Pons (tissue), 1 donor: Measurements from ENCODE around the gene MTLN.
"Not testable (repeated sequence)": the region's sequence is repeated elsewhere in the genome, so short reads cannot be mapped to it uniquely, and the experiment has no call there.

Experiments
- DNase-seq: peaks from one replicate; pipeline ENCODE4 v3.0.0-alpha.2; 2016; ENCODE audit warnings: low spot score

The MTLN gene

GRCh38 chr2:110198016-110198415 lies 14.3 kb downstream of the MTLN start:
- no peak for DNase-seq

DNA sequence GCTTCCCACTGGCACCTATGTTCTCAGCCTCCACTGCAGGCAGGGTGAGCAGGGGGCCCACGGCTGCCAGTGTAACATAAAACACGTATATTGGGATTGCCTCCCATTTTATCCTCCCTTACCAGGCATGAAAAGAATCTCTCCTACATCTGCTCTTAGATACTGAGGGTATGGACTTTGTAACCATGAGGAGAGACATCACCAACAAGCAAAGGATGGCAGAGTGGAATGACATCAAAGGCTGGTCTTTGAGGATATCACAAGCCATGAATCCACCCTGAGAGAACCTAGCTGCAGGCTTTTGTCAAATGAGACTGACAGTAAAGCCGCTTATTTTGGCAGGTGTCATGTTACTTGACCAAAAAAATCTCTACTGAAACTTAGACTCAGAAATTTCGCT lies 14.9 kb downstream of the MTLN start:
- DNase-seq: no peak

GRCh38 chr2:110190169-110190568 lies 22.2 kb downstream of the MTLN start:
- DNase-seq: not testable (repeated sequence)

- DNase-seq: no peak
These were observed 29.9 kb downstream of the MTLN start for GRCh38 chr2:110182449-110182848.

DNA sequence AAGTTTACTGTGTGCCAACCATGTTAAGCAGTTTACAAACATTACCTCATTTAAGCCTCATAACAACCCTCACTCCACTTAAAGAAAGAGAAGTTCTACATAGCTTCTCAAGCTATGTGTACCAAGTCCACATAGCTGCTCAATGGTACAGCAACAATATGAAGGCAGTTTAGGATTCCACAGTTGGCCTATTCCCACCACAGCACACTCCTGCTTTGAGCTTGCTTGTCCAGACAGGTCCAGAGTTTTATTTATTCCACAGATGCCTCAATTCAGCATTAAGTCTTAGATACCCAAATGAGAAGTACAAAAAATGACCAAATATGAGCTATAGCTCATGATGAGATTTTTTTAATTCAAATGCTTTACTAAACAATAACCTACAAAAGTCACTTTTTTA lies 32.3 kb downstream of the MTLN start:
- DNase-seq: no peak

- no peak for DNase-seq
These were observed 38.8 kb downstream of the MTLN start for GRCh38 chr2:110173523-110173922.

DNA sequence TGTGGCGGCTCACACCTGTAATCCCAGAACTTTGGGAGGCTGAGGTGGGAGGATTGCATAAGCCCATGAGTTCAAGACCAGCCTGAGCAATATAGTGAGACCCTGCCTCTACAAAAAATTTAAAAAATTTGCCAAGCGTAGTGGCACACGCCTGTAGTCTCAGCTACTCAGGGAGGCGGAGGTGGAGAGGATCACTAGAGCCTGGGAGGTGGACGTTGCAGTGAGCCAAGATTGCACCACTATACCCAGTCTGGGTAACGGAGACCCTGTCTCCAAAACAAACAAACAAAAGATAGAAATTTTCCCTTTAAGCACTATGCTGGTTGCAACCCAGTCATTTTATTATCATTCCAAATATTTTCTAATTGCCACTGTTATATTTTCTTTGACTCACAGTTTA lies 39.8 kb downstream of the MTLN start:
- DNase-seq: no peak

DNA sequence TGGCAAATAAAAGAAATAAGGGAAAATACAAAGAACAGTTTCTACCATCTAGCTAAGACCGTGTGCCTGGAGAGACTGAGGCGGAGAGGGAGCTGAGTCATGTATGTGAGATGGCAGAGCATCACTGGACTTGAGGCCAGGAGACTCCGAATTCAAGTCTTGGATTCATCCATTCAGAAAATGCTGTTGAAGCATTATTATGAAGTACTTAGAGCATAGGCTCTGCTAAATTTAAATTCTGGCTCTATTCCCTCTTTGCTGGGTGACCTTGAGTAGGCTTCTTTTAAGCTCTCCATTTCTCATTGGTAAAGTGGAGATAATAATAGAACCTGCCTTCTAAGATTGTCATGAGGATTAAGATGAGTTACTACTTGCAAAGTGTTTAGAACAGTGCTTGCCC lies 42.2 kb downstream of the MTLN start:
- DNase-seq: no peak

DNA sequence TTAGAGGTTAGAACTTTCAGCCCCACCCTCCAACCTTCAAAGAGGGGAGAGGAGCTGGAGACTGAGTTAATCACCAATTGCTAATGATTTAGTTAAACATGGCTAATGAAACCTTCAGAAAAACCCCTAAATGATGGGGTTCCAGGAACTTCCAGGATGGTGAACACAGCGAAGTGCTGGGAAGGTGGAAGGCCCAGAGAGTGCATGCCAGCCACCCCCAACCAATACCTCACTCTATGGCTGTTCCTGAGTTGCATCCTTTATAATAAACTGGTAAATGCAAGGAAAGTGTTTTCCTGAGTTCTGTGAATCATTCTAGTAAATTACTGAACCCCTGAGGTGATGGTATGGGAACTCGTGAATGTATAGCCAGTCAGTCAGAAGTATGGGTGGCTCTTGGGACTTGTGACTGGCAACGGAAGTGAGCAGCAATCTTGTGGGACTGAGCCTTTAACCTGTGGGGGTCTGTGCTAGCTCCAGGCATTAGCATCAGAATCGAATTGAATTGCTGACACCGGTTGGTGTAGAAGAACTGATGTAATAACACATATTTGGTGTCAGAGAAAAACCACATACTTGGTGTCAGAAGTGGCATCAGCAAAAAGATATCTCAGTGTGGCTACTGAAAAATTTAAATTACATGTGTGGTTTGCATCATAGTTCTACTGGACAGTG lies 44.9 kb downstream of the MTLN start:
- no peak for DNase-seq

DNA sequence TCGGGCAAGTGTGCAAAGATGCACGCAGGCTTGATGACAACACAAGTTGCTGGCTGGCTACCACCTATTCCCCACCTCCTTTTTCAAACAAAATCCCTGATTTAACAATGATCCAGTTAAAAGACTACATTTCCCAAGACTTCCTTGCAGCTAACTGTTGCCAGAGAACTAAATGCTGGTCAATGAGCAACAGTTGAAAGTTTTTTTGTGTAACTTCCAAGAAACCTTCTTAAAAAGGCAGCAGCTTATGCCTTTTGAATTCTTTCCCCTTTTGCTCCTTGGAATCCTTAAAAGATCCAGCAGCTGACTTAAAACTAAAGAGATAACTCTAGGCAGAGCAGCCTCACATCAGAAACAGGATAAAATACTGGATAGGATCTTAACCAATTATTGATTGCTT lies 46.1 kb downstream of the MTLN start:
- DNase-seq: no peak
